Astrocyte of the spinal cord (primary cell): ENCODE data around the gene BRD7.

Experiments
- DNase-seq: peaks from one replicate; pipeline ENCODE4 v3.0.0; 2011; ENCODE audit warnings: low read depth, low spot score
- H3K4me3 ChIP-seq: 2 replicates; pipeline ENCODE4 v1.5.1; 2011; ENCODE audit warnings: low read depth, mild to moderate bottlenecking, low read length, moderate library complexity
- CTCF ChIP-seq: IDR thresholded peaks from 2 replicates; pipeline ENCODE4 v1.5.1; 2012; ENCODE audit warnings: low read depth, mild to moderate bottlenecking, low read length, inconsistent platforms
- in situ Hi-C: cut with HindIII; loops from 2 replicates; pipeline ENCODE4 v1.10.0; 2017; ENCODE audit warnings: low sequenced_read_pairs

BRD7 gene

GRCh38 chr16:50292566-50292948 lies 76.2 kb downstream of the BRD7 start:
- TF ChIP-seq CTCF, result no peak
- H3K4me3 ChIP-seq, result no peak overlapping the region
- no peak for DNase-seq
- in situ Hi-C loops, result no loop called here

GRCh38 chr16:50291719-50292565 lies 76.8 kb downstream of the BRD7 start:
- TF ChIP-seq CTCF, result no peak
- in situ Hi-C loops, result no loop called here
- no peak for DNase-seq
- H3K4me3 ChIP-seq, result no peak overlapping the region

- DNase-seq, result no peak
- no peak overlapping the region for H3K4me3 ChIP-seq
- in situ Hi-C loops, result no loop called here
- TF ChIP-seq CTCF, result no peak
These were observed 77.9 kb downstream of the BRD7 start for GRCh38 chr16:50290856-50291255.

- in situ Hi-C loops, result no loop called here
- no peak overlapping the region for H3K4me3 ChIP-seq
- TF ChIP-seq CTCF, result no peak
- no peak for DNase-seq
These were observed 78.6 kb downstream of the BRD7 start for GRCh38 chr16:50289950-50290764.

- H3K4me3 ChIP-seq, result no peak overlapping the region
- no peak for TF ChIP-seq CTCF
- in situ Hi-C loops, result no loop called here
- no peak for DNase-seq
These were observed 79.9 kb downstream of the BRD7 start for GRCh38 chr16:50288920-50289319.

- no peak for DNase-seq
- TF ChIP-seq CTCF, result no peak
- H3K4me3 ChIP-seq, result no peak overlapping the region
- in situ Hi-C loops, result no loop called here
These were observed 80.8 kb downstream of the BRD7 start for GRCh38 chr16:50288026-50288425.
